IPS DF 19.7 (cell line): ENCODE results near the gene MRTFA.
"Not testable (repeated sequence)": the region's sequence is repeated elsewhere in the genome, so short reads cannot be mapped to it uniquely, and the experiment has no call there.

Source experiments
- DNase-seq: peaks from one replicate; pipeline ENCODE4 v3.0.0-alpha.2; 2013; ENCODE audit warnings: low read depth, low spot score

The MRTFA gene

GRCh38 chr22:40659166-40659565, 22.6 kb upstream of the MRTFA start:
- no peak for DNase-seq

GRCh38 chr22:40656651-40657050, 20.1 kb upstream of the MRTFA start:
- DNase-seq: not testable (repeated sequence)

GRCh38 chr22:40655941-40656340, 19.4 kb upstream of the MRTFA start:
- DNase-seq: not testable (repeated sequence)

GRCh38 chr22:40654522-40655167, 18.1 kb upstream of the MRTFA start:
- DNase-seq: no peak

DNA sequence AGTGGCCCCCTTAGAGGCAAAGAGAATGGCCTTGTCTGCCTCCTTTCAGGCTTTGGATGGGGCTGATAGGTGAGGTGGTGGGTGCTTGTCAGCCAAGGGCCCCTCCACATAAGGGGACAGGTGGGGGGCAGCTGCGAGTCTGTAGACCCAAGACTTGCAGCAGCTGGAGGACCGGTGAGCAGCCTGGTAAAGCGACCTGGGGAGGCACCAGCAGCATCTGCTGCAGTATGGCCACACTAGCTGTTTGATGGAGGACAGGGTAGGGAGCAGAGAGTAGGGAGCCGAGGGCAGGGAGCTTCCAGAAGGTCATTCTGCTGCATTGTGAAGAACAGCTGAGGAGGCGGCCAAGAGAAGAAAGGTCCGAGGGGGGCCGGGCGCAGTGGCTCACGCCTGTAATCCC, 16.8 kb upstream of the MRTFA start:
- DNase-seq: no peak

DNA sequence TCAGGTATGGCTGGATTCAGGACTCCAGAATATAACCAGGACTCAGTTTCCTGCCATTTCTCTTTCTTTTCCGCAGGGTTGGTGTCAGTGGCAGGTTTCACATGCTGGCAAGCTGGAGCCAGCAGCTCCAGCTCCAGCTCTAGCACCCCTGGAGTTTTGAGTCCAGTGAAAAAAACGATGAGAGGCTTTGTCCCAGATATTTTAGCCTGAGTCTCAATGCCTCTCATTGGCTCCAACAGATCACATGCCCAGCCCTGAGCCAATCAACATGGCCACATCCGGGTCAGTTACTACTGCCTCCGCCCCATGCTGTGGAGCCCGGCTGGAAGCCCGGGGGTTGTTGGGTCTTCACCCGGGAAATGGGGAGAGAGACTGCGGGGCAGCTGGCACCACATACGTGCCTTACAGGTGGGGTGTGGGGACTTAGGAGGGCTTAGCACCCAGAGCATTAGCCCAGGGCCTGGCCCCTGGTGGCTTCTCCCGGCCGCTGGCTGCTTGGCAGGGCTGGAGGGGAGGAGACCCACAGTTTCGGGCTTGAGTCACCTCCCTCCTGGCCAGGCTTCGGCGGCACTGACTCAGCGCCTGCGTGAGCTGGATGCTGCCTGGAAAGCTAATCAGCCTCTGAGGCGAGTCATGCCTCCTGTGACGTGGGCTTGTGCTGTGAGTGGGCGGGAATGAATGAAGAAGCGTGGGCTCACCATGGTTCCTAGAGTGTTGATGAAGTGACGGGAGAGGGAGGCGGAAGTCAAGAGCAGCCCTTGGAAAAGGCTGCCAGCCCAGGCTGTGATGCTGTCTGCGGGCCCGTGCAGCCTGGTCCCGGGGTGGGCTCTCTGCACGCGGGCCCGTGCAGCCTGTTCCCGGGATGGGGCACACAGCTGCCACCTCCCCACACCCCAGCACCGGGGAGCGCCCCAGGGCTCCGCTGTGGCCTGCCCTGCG, 15.3 kb upstream of the MRTFA start:
- no peak for DNase-seq

DNA sequence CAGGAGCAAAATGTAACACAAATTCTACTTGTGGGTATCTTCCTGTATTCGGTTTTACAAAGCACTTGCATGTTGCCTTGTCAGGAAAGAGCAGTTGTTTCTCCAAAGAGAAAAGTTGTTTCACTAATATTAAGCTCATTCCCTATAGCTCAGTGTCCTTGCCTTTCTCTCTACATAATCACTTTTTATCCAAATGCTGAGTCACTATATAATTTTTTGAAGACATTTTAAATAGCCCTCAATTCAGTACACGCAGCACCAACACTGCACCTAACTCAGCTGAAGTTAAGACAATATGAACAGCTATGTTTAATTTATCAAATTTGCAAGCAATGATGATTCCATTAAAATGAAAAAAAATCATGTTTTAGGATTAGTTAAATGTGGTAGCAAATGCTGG, 14.5 kb upstream of the MRTFA start:
- DNase-seq: no peak

DNA sequence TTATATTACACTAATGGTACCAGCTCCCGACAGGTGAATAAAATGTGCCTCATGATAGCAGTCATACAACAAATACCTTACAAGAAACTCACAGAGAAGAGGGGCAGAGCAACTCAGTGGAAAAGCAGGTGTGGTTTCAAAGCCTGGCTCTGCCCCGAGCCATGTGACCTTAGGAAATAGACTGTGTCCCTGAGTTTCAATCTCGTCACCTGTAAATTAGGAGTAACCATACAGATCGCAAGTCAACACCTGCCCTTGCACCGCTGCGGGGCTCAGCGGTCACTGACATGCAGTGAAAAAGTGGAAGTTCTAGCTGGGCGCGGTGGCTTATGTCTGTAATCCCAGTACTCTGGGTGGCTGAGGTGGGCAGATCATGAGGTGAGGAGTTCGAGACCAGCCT, 11.9 kb upstream of the MRTFA start:
- DNase-seq: no peak

GRCh38 chr22:40645579-40646197, 9.2 kb upstream of the MRTFA start:
- no peak for DNase-seq

GRCh38 chr22:40642316-40642715, 5.8 kb upstream of the MRTFA start:
- no peak for DNase-seq

GRCh38 chr22:40641269-40641668, 4.8 kb upstream of the MRTFA start:
- DNase-seq: no peak

DNA sequence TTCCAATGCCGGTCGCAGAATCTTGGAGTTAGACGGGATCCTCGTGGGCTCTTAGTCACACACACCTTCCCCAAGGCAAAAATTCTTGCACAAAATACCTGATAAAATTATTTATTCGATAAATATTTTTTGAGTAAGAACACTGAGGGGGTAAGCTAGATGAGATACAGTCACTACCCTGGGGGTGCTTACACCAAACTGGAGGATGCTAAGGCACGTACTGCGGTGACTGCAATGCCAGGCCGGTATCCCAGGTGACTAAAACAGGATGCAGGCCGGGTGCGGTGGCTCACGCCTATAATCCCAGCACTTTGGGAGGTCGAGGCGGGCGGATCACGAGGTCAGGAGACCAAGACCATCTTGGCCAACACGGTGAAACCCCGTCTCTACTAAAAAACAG, 1.7 kb upstream of the MRTFA start:
- DNase-seq: no peak

- DNase-seq: no peak
Observed at GRCh38 chr22:40637183-40638150, 948 bp upstream of the MRTFA start.

DNA sequence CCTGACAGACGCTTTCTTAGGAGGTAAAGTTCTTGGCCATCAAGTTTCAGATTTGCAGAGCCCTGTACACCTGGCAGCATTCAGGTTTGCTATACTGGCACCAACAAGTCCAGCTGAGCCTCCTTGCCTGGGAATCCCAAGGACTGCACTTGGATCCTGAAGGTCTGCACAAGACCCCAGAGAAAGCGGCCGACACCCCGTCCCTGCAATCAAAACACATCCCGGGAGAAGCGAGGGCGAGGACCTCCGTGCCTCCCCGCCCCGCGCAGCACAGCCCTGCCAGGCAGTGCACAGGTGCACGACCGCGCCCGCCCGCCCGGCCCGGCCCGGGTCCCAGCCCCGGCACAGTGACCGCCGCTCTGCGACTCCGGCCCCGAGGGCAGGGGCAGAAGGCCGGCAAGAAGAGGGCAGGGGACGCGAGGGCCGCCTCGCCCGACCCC, 559 bp downstream of the MRTFA start:
- DNase-seq: no peak

GRCh38 chr22:40635043-40635939, 1.2 kb downstream of the MRTFA start:
- no peak for DNase-seq

DNA sequence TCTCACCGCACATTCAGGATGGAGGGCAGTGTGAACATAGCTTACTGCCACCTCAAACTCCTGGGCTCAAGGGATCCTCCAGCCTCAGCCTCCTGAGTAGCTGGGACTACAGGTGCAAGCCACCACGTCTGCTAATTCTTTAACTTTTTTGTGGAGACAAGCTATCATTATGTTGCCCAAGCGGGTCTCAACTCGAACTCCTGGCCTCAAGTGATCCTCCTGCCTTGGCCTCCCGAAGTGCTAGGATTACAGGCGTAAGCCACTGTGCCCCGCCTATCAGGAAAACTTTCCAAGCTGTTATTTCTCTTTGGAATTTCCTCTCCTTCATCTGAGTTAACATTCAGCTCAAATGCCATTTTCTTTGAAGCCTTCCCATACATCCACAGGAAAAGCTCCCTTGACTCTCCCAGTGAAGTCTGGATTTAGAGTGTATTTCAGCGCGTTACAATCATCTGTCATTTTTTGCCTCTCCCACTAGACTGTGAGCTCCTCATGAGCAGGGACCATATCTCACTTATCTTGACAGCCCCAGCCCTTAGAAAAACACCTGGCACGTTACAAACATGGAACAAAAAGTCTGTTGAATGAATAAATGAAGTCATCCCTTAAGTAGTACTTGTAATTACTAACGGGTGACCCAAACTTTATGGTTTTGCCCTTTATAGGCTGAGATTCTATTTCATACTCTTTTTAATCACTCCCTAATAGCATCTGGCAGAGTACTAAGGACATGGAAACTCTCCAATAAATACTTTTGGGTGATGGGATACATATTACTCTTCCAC, 2.2 kb downstream of the MRTFA start:
- no peak for DNase-seq

GRCh38 chr22:40633036-40633435, 3.5 kb downstream of the MRTFA start:
- DNase-seq: no peak

- no peak for DNase-seq
Observed at GRCh38 chr22:40631925-40632324, 4.6 kb downstream of the MRTFA start.

- no peak for DNase-seq
Observed at GRCh38 chr22:40628354-40629042, 8.0 kb downstream of the MRTFA start.
